ENCODE data around the gene TTC17.

The TTC17 gene

DNA sequence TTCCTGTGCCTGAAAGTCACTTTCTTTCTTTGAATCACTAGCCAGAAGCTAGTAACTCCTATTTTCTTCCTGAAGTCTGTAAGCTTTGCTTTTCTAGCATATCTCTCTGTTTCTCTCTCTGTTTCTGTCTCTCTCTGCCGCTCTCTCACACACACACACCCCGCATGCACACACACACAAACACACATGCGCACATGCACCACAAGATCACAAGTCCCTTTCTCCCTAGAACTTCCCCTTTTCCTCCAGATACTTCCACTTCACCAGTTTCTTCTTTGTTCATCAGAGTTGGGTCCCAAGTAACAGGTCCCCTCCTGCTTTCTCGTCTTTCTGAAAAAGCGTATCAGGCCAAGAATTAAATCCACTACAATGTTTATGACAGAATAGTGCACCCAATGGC is 173.3 kb downstream of the TTC17 start:
- no peak for DNase-seq (ENCODE audit: low read depth)

DNA sequence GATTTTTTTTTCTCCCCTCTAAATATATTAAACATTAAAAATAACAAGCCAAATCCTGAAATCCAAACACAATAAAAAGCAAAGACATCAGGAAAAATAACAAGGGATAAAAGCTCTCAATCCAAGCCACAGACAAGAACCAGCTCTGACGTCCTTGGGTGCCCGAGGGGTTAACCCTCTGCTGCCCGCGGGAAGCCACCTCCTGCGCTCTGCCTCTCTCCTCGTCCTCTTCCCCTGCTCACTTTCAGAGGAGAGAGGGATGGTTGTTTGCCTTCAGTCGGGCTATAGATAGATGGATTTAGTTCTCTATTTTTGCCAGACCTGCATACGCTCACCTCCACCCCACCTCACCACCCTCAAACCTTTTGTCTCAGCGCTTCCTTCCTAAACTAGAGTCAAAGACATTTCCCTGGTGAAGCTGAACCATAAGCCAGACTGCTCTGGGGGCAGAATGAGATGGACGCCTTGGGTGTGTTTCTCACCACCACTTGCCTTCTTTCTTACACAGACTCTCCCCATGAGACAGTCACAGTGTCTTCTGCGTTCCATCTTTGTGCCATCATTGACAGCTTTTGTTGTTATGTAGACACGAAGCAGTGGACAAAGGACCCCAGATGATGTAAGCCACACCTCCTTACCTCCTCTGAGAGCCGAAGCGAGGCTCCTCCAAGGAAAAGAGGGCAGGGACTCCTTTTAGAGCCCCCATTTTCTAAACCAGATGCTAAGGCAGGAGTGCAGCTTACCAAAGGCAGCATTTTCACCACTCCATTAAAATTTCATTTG is 179.3 kb downstream of the TTC17 start:
- no peak for DNase-seq (ENCODE audit: low read depth)

DNA sequence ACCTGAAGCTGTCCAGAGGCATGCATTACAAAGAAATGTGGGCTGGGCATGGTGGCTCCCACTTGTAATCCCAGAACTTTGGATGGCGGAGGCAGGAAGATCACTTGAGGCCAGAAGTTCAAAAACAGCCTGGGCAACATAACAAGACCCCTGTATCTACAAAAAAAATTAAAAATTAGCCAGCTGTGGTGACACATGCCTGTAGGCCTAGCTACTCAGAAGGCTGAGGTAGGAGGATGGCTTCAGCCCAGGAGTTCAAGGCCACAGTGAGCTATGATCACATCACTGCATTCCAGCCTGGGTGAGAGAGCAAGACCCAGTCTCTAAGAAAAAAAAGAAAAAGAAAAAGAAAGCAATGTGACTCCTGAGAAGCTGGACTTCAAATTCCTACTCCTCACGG is 183.3 kb downstream of the TTC17 start:
- no peak for DNase-seq (ENCODE audit: low read depth)

DNA sequence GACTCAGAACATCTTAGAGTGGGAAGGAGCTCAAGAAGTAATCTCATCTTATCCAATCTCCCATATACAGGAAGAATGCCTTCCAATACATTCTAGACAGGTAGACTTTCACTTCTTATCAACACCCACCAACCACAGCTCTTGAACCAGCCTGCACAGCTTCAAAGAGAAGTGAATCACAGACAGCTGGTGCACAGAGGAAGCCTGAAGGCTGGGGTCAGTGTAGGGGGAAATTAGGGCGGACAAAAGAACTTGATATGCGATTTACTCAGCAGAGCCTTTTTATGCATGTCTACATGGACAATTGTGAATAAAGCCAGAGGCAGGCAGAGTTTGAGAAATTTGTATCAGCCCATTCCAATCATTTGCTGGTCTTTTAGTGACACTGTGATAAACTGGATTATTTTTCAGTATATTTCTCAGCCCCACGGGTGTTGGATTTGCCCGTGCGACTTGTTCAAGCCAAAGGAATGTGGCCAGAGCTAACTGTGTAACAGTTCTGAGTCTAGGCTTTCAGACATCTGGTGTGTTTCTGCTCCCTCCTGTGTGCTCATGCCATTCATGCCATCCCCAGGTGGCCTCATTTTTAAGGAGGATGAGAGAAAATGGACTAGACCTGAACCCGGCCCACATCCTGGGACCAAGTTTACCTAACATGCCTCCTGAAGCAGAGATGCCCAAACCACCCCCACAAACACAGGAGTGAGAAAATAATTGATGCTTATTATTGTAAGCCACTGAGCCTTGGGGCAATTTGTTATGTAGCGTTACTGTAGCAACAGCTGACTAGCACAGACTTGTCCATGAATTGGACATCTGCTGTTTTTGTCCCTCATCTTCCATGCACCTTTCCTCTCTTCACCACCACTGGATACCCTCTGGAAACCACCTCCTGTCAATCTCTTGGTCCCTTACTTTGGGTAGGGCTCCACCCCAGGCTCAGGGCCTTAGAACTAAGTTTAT is 184.3 kb downstream of the TTC17 start:
- no peak for DNase-seq (ENCODE audit: low read depth)

Measured in GM04504 (cell line).